ENCODE results near the gene ACD. TPM values are rescaled to one million over a fixed set of nuclear protein-coding genes. Genes with fewer than 3 reads are reported as not detected.

The ACD gene
- total and polyA plus RNA-seq, 9 of the 15 experiments (the other 6 are each of a cell fraction or from before 2014, with no cell fraction given): 4.2 to 47.4 (median 19.2) TPM

DNA sequence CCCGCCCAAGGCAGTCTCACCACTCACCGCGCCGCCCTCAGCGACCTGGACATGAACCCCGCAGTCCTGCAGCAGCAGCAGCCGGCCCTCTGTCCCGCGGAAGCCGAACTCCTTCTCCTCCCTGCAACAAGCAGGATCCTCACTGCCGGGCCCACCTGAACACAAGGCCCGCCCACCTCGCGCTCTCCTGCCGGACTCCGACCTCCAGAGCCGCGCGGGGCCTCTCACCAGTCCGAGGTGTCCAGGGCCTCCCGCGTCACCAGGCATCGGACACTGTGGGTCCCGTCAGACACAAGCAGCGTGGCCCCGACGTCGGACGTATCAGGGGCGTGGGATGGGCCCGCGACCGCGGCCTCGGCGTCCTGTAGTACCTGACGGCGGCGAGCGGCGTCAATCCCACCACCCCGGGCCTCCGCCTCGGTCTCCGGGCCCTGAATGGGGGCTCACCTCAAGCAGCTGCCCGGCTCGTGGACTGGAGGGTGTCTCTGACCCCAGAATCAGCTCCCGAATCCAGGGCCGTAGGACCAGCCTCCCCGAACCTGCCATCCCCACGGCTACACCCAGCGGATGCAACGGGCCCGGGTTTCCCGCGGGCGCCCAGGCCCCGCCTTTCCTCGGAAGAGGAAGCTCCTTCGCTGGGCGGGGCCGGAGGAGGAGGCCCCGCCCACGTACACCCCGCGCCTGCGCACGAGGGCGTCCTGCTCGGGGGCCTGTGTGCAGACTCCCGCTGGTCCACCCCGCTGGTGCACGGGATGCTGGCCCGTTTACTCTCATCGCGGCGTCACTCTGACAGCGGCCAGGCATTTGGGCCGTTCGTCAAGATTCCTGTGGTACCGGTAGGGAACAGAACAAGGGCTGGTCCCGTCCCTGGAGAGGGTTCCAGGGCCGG lies at the start of gene ACD (continued):
- TF ChIP-seq, protein P1, sequence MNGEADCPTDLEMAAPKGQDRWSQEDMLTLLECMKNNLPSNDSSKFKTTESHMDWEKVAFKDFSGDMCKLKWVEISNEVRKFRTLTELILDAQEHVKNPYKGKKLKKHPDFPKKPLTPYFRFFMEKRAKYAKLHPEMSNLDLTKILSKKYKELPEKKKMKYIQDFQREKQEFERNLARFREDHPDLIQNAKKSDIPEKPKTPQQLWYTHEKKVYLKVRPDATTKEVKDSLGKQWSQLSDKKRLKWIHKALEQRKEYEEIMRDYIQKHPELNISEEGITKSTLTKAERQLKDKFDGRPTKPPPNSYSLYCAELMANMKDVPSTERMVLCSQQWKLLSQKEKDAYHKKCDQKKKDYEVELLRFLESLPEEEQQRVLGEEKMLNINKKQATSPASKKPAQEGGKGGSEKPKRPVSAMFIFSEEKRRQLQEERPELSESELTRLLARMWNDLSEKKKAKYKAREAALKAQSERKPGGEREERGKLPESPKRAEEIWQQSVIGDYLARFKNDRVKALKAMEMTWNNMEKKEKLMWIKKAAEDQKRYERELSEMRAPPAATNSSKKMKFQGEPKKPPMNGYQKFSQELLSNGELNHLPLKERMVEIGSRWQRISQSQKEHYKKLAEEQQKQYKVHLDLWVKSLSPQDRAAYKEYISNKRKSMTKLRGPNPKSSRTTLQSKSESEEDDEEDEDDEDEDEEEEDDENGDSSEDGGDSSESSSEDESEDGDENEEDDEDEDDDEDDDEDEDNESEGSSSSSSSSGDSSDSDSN (IDR thresholded peaks at IDR 0.05; ENCODE audit: borderline replicate concordance in 1 of 2, low read depth in 2 of 2, low read length in 2 of 2): 0 out of 4 replicates have a peak, but pooled peaks have one; percentile 10 to 43
- TF ChIP-seq RBM34 (IDR thresholded peaks at IDR 0.05; ENCODE audit: borderline replicate concordance, insufficient read depth, low read length) (no peak), MAZ (CRISPR knock-in tag; conservative IDR thresholded peaks at IDR 0.05 in 1 of 2, IDR thresholded peaks at IDR 0.05 in 1 of 2) (peak; percentile 61 to 67; a peak in 3 of 4 replicates), RBM14 (IDR thresholded peaks at IDR 0.05; ENCODE audit: borderline replicate concordance, insufficient read depth, low read depth, low read length) (no peak), TAF9B (IDR thresholded peaks at IDR 0.05; ENCODE audit: partially characterized antibody) (no peak), RCOR1 (IDR thresholded peaks at IDR 0.05; ENCODE audit: borderline replicate concordance in 1 of 2, low read depth in 2 of 2, low read length in 2 of 2) (no peak; a peak in 1 of 4 replicates), SMARCC2 (IDR thresholded peaks at IDR 0.05; ENCODE audit: low read depth) (no peak), HINFP (tag; conservative IDR thresholded peaks at IDR 0.05; ENCODE audit: low read depth) (no peak), ZNF584 (CRISPR knock-in tag; IDR thresholded peaks at IDR 0.05; ENCODE audit: low read depth) (no peak), FOSL1 (tag; conservative IDR thresholded peaks at IDR 0.05) (no peak), COPS2 (conservative IDR thresholded peaks at IDR 0.05) (no peak), NFE2 (IDR thresholded peaks at IDR 0.05; ENCODE audit: low read depth) (no peak), TCF7L2 (IDR thresholded peaks at IDR 0.05; ENCODE audit: low read depth, low read length) (no peak), ZNF282 (CRISPR knock-in tag; IDR thresholded peaks at IDR 0.05) (peak; percentile 83; the same call in 1 of the 2 replicates), DIDO1 (tag; IDR thresholded peaks at IDR 0.05; ENCODE audit: low read depth) (no peak)
- TF ChIP-seq, protein P2, sequence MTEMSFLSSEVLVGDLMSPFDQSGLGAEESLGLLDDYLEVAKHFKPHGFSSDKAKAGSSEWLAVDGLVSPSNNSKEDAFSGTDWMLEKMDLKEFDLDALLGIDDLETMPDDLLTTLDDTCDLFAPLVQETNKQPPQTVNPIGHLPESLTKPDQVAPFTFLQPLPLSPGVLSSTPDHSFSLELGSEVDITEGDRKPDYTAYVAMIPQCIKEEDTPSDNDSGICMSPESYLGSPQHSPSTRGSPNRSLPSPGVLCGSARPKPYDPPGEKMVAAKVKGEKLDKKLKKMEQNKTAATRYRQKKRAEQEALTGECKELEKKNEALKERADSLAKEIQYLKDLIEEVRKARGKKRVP (CRISPR knock-in tag; IDR thresholded peaks at IDR 0.05): no peak
- TF ChIP-seq, protein P3, sequence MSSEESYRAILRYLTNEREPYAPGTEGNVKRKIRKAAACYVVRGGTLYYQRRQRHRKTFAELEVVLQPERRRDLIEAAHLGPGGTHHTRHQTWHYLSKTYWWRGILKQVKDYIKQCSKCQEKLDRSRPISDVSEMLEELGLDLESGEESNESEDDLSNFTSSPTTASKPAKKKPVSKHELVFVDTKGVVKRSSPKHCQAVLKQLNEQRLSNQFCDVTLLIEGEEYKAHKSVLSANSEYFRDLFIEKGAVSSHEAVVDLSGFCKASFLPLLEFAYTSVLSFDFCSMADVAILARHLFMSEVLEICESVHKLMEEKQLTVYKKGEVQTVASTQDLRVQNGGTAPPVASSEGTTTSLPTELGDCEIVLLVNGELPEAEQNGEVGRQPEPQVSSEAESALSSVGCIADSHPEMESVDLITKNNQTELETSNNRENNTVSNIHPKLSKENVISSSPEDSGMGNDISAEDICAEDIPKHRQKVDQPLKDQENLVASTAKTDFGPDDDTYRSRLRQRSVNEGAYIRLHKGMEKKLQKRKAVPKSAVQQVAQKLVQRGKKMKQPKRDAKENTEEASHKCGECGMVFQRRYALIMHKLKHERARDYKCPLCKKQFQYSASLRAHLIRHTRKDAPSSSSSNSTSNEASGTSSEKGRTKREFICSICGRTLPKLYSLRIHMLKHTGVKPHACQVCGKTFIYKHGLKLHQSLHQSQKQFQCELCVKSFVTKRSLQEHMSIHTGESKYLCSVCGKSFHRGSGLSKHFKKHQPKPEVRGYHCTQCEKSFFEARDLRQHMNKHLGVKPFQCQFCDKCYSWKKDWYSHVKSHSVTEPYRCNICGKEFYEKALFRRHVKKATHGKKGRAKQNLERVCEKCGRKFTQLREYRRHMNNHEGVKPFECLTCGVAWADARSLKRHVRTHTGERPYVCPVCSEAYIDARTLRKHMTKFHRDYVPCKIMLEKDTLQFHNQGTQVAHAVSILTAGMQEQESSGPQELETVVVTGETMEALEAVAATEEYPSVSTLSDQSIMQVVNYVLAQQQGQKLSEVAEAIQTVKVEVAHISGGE (CRISPR knock-in tag; IDR thresholded peaks at IDR 0.05): peak in 1 of 3 experiments; percentile 26; a peak in 1 of 6 replicates

Measured in K562 (cell line).